NB4 (cell line): ENCODE results near the gene CCDC13.

Experiments used
- DNase-seq: peaks from one replicate; pipeline ENCODE4 v3.0.0; 2010; ENCODE audit warnings: low read depth
- H3K4me3 ChIP-seq: one replicate; pipeline ENCODE4 v1.5.1; 2011; ENCODE audit warnings: mild to moderate bottlenecking, low read depth, low read length, moderate library complexity
- MAX ChIP-seq: IDR thresholded peaks from 2 replicates; pipeline ENCODE4 v1.6.1; 2011; ENCODE audit warnings: low read depth, low read length
- MYC ChIP-seq: IDR thresholded peaks from 2 replicates; pipeline ENCODE4 v1.6.1; 2011; ENCODE audit warnings: low read depth, low read length
- POLR2A ChIP-seq: IDR thresholded peaks from 2 replicates; pipeline ENCODE4 v1.6.1; 2011; ENCODE audit warnings: mild to moderate bottlenecking; ENCODE audit not compliant: insufficient read length; ENCODE audit errors: extremely low read depth
- TF ChIP-seq, protein P1 (sequence below): IDR thresholded peaks from one replicate; pipeline ENCODE4 v1.5.1; 2012; ENCODE audit warnings: low read depth, low read length

Gene CCDC13, protein sequence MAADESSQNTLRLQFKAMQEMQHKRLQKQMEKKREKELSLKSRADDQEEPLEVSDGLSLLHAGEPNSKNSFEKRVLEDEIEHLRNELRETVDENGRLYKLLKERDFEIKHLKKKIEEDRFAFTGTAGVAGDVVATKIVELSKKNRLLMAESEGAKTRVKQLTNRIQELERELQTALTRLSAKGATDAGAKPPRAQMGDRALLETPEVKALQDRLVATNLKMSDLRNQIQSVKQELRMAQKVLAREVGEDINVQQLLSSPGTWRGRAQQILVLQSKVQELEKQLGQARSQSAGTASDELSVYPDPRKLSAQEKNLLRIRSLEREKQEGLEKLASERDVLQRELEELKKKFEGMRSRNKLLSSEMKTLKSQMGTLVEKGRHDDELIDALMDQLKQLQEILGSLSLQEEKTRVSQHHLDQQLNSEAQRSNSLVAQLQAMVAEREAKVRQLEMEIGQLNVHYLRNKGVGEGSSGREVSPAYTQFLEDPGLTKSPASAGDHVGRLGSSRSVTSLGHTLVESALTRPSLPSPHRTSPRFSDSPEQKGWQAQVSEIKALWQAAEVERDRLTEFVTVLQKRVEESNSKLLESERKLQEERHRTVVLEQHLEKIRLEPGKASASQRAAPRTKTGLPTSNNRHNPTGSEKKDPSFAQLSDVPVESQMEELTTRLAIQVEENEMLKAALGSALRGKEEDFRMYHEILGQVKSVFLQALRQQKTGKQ

GRCh38 chr3:42772670-42773408 lies at the start of gene CCDC13:
Gene CCDC13, minus strand, starts transcription at chr3:42773253. Its CDS starts 14,908 bp downstream, at chr3:42758345.
- peak within 1 kb of the TSS; percentile 61 for H3K4me3 ChIP-seq
- TF ChIP-seq POLR2A = peak; percentile 41
- TF ChIP-seq MYC = no peak
- TF ChIP-seq MAX = peak; percentile 72
- DNase-seq = peak; percentile 97

DNA sequence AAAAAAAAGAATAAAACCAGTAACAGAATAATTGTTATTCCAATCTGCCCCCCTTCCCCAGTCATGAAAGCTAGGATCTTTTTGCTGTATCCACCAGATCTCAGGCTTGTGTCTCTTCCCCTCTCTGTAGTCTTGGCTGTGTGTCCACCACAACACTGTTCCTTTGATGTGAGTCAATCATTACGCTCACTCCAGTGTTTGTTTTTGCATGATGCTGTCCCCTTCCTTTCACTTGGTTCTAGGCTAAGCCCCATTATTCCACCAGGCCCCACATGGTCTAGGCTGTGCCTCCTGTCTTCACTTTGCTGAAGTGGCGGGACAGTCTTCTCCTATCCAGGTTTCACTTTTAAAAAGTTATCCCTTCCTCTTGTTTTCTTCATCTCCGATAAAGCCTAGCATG lies 49.8 kb upstream of the CCDC13 start:
- TF ChIP-seq MAX = no peak
- TF ChIP-seq, protein P1, sequence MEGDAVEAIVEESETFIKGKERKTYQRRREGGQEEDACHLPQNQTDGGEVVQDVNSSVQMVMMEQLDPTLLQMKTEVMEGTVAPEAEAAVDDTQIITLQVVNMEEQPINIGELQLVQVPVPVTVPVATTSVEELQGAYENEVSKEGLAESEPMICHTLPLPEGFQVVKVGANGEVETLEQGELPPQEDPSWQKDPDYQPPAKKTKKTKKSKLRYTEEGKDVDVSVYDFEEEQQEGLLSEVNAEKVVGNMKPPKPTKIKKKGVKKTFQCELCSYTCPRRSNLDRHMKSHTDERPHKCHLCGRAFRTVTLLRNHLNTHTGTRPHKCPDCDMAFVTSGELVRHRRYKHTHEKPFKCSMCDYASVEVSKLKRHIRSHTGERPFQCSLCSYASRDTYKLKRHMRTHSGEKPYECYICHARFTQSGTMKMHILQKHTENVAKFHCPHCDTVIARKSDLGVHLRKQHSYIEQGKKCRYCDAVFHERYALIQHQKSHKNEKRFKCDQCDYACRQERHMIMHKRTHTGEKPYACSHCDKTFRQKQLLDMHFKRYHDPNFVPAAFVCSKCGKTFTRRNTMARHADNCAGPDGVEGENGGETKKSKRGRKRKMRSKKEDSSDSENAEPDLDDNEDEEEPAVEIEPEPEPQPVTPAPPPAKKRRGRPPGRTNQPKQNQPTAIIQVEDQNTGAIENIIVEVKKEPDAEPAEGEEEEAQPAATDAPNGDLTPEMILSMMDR = no peak
- TF ChIP-seq MYC = no peak
- TF ChIP-seq POLR2A = no peak
- DNase-seq = no peak
- no peak overlapping the region for H3K4me3 ChIP-seq

DNA sequence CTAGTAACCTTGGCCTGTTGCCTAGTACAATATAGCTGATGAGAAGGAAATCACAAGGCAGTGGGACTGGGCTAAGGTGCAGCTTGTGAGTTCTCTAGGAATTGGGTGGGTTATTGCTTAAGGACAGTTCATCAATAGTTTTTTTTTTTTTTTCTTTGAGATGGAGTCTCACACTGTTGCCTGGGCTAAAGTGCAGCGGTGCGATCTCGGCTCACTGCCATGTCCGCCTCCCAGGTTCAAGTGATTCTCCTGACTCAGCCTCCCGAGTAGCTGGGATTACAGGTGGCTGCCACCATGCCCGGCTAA lies 47.6 kb upstream of the CCDC13 start:
- TF ChIP-seq, protein P1 = no peak
- no peak for TF ChIP-seq MYC
- no peak overlapping the region for H3K4me3 ChIP-seq
- DNase-seq = no peak

- TF ChIP-seq, protein P1 = no peak
- TF ChIP-seq MYC = no peak
- no peak for TF ChIP-seq MAX
- no peak for TF ChIP-seq POLR2A
- no peak overlapping the region for H3K4me3 ChIP-seq
- DNase-seq = no peak
Measured at GRCh38 chr3:42819351-42819965, 46.4 kb upstream of the CCDC13 start.

DNA sequence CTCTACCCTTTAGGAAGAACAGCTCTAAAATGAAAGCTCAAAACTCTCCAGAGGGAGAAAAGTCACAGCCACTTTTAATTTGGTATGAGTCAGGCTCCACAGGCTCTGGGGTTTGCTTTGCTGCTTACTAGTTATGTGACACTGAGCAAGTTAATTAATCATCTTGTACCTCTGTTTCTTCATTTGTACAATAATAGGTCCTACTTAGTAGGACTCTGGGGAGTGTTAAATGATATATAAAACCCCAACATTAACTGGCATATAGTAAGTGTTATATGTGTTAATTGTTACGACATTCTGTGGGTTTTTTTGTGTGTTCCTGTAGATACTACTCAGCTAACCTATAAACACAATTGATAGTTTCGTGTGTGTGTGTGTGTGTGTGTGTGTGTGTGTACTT lies 42.8 kb upstream of the CCDC13 start:
- TF ChIP-seq MYC (no peak), MAX (no peak), POLR2A (no peak)
- peak; percentile 12 for DNase-seq
- H3K4me3 ChIP-seq = no peak overlapping the region

DNA sequence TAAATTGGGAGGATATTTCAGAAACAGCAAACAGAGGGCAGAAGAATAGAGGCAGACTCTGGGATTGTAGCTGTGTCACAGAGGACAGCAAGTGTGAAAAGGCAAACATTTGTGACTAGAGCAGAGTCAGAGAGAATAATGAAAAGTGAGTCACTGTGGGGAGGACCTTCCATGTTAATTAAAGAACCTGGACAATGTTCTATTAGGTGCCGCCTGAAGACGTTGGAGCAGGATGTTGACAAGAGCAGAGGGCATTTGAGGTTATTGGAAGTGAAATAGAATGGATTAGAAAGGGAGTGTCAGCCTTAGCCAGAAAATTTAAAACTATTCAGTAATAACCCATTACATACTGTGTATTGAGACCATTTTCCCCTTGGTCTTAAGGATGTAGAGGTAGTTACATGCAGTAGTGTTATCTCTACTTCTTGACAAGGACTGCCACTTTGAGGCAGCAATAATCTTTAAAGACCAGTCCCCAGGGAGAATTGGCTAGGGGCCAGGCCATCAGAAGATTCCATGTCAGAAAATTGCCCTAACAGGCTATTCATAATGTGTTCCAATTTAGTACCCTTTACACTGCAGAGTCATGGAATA lies 42.0 kb upstream of the CCDC13 start:
- no peak for DNase-seq
- no peak overlapping the region for H3K4me3 ChIP-seq
- TF ChIP-seq, protein P1 = no peak
- no peak for TF ChIP-seq MAX
- no peak for TF ChIP-seq POLR2A
- TF ChIP-seq MYC = no peak
